Embryonic facial prominence (tissue), 1 donor: ENCODE results near the gene BZW1.
A peak's percentile ranks its signal among the peaks of the same experiment; 100 is the strongest.

Experiments used
- DNase-seq: peaks from one replicate; pipeline ENCODE4 v3.0.0-alpha.2; 2016; ENCODE audit errors: extremely low spot score

The BZW1 gene

DNA sequence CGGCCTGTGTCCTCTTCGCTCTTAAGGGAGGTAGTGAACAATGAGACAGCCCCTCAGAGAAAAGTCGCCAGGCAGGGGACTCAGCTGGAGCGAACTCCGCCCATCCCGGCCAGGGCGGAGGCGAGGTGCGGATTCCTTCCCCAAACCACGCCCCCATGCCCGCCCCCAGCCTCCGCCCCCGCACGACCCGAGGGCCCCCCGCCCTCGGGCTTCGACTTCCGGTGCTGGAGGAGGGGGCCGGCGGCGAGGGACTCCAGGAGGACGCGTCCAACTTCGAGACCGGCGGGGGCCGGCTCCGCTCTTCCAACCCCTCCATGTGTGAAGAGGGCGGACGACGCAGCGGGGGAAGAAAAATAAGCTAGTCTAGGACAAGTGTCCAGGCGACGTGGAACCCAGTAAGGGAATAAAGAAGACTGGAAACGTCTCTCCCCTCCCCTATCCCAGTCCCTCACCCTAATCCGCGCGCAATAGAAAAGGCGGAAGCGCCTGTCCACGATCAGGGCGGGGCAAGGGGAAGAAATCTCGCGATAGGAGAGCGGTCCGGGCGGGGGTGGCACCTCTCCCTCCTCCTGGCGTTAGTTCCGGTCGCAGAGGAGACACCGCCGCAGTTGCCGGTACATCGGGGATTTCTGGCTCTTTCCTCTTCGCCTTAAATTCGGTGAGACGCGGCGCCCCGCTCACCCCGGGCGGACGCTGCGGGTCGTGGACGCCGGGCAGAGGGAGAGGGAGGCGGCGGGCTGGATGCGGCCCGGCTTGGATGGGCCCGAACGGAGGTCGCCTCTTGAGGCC lies at the start of gene BZW1:
TSS of gene BZW1 (plus strand) at position 578 of the 789 bp plus-strand sequence. CDS start 1,308 bp downstream, outside the sequence.
- peak; percentile 94 for DNase-seq

DNA sequence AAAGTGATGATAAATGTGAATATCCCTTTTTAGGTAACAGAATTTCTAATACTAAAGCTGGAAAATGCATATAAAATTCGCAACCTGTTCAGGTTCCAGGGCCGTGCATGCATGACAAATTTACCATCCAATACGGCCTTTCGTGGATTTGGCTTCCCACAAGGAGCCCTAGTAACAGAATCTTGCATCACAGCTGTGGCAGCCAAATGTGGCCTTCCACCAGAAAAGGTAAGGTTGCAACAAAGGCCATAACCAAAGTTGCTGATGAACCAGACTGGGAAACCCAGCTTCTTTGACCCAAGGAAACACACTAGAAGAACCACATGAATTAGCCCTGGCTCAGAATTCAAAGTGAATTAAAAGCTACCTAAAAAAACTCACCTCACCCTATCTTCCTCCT lies 49.6 kb upstream of the BZW1 start:
- no peak for DNase-seq

DNA sequence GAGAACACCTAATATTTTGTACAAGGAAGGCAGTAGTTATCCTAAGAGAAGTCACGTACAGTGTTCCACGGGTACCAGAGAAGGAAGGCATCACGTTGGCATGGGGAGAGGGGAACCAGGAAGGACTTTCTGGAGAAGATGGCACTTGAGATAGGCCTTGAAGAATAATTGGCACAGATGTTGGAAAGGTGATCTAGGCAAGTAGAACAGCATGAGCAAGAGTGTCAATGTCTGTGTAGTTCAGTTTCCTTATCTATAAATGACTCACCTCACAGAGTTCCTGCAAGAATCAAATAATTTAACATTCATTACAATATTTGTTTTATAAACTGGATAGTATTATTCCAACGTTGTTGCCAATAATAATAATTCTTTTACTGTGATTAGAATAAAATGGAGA lies 48.3 kb upstream of the BZW1 start:
- DNase-seq: no peak

DNA sequence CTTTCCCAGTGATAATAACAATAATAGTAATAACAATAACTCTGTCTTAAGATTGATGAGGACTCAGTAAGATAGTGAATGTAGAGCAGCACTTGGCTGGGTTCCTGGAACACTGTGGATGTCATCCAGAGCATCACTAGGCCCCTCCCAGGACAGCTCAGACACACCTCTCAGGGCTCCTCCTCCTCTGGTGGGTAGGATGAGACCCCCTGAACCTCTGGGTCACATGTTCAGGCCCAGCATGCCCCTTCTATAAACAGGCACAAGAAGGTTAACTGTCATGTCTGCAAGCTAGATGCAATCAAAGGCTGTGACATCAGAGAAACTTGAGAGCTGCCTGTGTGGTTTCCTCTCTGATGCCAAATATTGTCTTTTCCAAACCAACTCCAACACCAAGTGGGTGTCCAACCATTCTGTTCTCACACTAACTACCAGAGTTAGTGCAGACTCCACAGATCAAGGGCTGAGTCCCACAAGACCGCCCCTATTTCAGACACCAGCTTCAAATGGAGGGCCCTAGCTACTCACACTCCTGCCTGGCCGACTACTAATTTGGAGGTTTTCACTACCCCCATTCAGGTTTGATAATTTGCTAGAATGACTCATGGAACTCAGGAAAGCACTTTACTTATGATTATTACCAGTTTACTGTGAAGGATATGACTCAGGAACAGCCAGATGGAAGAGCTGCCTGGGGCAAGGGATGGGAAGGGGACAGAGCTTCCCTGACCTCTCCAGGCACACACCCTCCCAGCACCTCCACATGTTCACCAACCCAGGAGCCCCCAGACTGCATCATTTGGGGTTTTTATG lies 46.4 kb upstream of the BZW1 start:
- DNase-seq: no peak

DNA sequence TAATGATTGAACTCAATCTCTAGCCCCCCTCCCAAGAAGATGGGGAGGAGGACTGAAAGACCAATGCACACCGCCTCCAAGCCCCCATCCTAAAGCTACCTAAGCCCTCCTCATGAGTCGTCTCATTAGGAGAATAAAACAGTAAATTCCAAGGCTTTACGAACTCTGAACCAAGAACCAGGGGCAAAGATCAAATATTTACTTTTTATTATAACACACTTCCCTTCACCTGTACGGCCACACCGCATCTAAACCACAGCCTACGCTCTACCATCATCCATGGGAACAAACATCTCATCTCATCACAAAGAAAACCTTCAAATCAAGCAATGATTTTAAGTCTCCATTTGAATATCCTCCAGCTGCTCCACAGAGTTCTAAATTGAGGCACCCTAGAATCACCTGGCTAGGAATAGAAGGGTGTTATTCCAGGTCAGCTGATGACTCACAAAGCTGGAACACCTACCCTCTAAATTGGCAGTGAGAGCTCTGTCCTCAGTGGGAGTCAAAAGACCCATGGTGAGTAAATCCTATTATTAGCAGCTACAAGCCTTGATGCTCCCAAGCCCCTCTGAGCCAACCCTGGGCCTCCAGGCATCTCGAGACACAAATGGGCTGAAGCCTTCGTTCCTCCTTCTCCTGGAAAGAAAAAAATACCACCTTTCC lies 45.6 kb upstream of the BZW1 start:
- no peak for DNase-seq

DNA sequence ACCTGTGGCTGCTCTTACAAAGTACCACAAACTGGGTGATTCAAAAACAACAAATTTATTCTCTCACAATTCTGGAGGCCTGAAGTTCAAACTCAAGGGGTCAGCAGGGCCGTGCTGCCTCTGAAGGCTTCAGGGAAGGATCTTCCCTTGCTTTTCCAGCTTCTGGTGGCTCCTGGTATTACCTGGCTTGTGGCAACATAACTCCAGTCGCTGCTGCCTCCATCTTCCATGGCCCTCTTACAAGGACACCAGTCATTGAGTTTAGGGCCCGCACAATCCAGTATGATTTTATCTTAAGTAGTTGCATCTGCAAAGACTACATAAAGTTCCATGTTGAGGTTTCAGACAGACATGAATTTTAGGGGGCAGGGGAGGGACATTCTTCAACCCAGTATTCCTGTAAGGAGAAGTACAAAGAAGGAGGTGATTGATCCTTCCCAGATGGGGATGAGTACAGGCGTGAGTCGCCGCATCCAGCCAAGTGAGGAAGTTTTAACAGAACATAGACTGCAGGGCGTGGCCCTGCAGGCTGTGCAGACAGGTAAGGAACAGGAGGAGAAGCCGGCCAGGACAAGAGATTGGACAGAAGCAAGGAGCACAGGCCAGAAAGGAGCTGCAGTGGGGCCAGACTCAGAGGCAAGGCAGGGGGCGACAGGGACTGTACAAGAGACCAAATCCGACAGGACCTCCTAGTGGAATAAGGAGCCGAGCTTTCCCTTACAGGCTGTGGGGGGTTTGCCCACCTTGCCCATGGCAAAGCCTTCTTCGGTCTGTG lies 44.4 kb upstream of the BZW1 start:
- DNase-seq: no peak

DNA sequence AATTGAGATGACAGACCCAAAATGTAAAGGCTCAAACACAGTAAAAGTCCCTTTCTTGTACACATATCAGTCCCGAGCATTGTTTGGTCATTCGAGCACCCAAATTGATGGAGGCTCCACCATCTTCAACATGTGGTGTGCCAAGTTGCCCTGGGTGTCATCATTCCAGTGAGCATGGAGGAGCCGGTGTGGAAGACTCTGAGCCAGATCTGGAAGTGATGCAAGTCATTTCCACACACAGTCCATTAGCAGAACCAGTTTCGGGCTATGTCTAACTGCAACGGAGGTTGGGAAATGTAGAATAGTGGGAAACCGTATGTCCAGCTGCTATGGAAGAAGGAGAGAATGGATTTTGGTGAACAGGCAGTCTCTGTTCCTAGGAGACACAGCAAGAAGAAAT lies 40.9 kb upstream of the BZW1 start:
- DNase-seq: no peak

DNA sequence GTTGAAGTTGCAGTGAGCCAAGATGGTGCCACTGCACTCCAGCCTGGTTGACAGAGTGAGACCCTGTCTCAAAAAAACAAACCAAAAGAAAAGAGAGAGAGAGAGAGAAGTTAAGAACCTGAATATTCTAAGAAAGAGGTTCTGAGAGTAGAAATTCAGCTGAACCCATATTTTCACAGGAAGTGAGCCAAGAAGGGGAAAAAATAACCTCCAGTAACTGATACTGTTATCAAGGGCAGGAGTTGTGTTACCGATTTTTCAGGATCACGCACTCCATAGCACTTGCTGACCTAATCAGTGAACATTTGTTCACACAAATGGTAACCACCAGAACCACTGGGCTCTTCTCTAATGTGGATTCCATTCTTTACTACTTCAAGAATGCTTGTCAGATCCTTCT lies 39.1 kb upstream of the BZW1 start:
- no peak for DNase-seq

DNA sequence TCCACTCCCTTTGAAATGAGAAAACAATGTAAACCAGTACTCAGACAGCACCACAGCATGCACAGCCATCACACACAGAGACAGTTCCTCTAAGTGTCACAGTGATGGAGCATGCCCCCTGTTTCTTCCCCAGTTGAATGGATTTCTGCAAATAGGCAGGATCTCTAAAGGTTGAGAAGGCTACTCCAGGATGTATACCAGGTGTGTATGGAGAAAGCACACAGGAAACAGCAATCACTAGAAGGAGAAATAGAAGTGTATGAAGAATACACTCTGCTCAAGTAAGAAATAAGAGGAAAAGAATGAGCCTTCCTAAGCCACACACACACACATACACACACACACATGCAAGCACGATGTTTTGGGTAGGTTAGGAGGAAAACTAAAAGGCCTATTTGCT lies 38.6 kb upstream of the BZW1 start:
- DNase-seq: no peak

DNA sequence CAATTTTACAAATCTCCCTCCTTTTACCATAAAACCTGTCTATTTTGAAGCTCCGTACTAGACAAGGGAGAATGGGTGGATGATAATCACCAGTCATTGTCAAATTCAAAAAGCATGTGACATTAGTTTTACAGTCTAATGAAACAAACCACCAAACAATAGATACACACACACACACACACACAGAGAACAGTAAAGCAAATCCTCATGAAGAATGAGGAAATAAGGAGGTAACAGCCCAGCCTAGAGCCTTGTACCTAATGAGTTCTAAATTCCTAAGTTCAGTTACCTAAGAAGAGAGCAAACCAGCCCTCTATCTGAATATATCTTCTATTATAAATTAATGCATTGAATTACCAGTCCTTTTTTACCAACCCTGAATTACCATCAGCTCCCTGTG lies 36.8 kb upstream of the BZW1 start:
- no peak for DNase-seq

DNA sequence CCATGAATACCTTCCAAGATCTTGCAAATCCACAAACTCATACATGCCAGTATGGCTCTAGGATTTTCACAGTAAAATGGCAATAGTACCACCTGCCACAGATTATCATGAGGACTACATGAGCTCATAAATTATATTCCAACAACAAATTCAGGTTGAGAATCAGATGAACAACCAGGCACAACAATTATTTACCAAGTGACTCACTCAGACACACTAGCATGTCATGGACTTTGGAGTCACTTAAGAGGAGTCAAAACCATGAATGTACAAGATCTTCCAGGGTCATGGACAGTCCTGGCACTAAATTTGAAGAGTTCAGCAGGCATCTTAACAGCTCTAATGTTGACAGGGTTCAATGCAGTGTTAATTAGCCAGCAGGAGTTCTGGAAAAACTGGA lies 34.4 kb upstream of the BZW1 start:
- no peak for DNase-seq

DNA sequence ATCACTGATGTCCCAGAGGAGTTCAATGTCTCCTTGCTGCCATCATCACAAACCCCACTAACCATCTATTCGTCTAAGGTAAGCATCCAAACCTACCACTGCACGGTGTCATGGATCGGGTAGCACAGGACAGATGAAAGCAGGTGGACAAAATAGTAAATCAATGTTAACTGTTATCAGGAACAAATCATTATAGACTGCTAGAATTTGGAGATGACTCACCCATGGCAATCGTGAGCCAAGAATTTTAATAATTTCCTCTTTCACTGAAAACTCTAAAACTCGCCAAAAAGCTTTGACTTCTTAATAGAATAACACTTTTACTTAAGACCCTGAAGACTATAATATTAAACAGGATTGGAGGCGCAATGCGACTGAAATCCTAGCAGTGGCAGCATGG lies 33.7 kb upstream of the BZW1 start:
- DNase-seq: no peak

DNA sequence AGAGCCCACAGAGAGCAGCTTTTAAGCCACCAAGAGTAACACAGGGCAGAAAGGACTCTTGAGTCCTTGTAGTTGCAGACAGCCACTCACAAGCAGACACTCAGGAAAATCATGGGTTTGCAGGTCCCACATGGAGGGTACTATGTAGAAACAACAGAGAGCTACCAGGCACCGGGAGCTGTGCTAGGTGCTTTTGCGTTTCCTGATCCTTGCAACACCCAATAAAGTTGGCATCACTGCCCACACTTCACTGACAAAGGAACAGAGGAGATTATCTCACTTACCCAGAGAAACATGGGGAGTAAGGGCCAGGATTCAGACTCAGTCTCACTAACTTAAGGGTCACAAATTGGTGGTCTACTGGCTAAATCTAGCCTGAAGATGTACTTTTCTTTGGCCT lies 32.5 kb upstream of the BZW1 start:
- DNase-seq: no peak

DNA sequence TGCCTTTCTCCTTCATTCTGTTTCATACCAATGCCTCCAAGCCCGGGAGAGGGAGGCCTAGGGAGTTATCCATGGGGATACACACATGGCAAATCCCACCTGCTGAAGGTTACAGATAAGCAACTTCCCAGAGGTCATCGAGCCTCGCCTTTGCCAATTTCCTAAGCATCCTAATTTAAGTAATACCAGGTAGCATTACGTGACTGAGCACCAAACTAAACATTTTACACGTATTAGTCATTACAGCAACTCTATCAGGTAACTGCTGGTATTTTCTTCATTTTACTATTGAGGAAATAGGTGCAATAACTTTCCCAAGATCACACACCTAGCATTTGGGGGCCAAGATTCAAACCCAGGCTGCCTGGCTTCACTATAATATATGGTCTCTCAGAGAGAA lies 30.1 kb upstream of the BZW1 start:
- no peak for DNase-seq

DNA sequence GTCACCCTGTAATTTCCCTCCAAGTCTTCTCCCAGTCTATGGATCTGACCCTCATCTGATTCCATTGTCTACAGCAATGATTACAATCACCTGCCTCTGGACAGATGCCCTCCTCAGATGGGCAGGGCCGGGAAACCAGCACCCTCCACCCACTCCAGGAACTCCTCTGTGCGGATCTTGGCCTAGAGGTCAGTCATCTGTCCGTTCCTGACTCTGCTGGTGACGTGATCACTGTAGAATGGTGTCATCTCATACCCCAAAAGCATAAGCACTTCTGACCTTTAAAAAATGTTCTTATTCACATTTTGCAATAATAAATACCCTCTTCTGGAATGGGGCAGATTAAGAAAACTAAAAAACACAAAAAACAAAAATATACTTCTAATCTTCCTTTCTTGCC lies 29.5 kb upstream of the BZW1 start:
- no peak for DNase-seq

DNA sequence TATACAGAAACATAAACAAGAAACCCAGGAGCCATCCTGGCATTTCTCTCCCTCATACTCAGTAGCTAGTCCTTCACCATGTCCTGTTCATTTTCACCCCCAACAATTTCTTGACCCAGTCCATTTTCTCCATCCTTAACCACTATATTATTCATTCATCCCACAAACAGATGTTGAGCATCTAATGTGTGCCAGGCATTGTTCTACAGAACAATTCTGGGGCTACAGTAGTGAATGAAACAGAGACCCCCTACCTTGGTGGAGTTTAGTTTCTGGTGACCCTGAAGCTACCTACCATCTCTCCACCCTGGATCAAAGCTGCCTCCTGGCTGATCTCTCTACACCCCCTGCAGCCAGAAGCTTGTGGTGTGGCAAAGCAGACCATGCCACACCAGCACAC lies 27.5 kb upstream of the BZW1 start:
- DNase-seq: no peak

DNA sequence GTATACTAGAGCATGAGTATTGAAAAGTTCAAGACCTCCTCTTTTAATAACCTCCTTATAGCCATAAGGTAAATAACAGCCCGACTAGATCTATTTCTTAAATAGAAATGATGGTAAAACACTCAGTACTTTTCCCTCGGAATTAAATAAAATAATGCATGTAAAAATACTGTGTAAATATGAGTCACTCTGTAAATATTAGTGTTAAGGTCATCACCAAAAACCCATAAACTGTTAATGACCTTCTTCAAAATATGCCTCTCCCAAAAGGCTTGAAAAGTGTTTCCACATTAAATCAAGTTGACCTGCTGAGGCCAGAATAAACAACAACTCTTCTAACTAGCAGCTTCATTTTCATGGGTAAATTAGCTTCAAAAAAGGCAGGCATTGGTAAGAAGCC lies 25.3 kb upstream of the BZW1 start:
- DNase-seq: no peak

DNA sequence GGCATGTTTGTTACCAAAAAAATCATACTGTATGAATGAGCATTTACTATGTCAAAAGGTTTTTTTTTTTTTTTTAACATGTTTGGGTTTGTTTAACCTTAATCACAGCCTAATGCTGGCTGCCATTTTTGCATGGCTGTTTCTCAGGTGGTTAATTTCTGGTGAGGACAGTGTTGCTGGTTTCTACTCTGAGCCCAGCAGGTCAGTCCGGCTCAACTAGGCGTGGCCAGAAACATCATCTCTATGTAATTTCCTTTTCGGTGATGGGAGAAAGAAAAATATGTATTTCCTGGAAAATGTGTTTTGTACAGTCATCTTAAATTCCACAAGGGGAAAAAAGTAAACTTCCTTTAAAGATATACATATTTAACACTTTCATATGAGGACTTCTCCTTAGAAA lies 24.9 kb upstream of the BZW1 start:
- DNase-seq: no peak

DNA sequence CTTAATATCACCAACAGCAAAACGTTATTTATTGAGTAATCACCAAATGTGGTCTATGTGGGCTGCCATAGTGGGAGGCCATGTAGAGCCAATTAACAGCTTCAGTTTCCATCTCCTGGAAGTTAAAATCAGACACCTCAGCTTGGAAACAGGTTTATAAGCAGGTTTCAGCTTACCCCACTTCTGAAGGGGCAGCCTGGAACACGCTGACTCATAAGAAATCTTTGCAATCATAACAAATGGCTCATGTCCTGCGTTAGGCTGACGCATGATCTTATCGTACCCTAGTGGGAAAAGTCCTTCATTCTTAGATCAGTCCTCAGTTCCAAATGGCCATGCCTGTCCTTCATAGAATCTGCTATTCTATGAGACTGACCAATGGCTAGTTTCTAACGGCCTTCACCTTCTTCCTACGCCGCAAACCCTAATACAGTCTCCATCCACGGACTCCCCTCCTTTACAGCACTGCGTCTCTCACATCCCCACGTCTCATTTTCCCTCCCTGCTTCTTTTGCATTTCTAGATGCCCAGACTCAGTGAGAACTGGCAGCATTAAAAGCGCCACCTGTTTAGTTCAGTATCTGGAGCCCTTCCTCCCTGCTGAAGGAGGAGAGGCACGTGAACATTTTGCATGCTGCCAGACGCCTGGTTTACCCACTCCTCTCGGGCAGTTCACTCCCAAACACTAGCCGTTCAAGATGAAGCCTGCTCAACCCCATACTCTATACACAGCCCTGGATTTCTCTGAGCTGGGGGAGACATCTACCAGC lies 24.2 kb upstream of the BZW1 start:
- DNase-seq: no peak

DNA sequence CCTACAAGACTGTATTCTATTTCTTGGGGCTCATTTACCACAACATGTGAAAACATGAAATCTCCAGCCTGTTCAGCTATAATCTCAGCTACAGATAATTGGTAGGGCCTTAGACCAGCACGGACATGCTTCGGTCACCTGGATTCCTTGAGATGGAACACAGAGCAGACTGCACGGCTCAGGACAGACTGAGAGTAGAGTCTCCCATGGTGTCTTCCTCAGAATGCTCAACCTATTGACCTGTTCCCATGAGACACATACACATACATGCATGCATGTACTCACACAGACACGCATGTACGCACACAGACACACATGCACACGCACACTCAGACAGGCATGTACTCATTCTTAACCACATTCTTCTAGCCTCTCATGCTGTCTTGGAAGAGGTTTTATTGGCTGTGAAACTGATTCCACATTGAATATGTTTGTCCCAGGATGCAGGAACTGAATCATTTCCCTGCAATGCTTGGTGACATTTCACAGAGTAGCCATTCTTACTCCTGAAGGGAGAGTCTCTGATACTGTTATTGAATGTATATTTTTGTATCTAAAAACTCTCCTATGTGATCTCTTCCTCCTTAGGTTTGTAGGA lies 23.5 kb upstream of the BZW1 start:
- DNase-seq: no peak

DNA sequence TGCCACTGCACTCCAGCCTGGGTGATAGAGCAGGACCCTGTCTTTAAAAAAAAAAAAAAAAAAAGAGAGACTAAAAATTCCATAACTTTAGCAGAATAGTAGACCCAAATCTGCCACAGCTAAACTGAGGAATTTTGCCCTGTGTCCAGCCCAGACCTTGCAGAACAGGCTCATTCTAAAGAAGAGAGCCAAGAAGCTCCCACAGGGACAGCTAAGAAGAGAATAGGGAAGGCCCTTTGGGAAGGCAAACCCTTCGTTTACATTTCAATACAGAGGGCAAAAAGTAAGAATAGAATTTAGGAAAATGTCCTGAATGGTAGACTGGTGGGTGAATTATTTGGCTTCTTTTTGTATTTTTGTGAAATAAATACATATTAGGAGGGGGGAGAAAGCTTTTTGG lies 21.5 kb upstream of the BZW1 start:
- DNase-seq: no peak
